ENCODE data around the gene LYZL6.
A peak's percentile ranks its signal among the peaks of the same experiment; 100 is the strongest.
"Not testable (repeated sequence)": the region's sequence is repeated elsewhere in the genome, so short reads cannot be mapped to it uniquely, and the experiment has no call there.

Gene LYZL6

GRCh38 chr17:35944151-35944550, 638 bp upstream of the LYZL6 start:
- DNase-seq: no peak

- DNase-seq: no peak
These were observed 826 bp downstream of the LYZL6 start for GRCh38 chr17:35942588-35943186.

GRCh38 chr17:35938492-35938891, 5.0 kb downstream of the LYZL6 start:
- DNase-seq: not testable (repeated sequence)

GRCh38 chr17:35936063-35936462, 7.5 kb downstream of the LYZL6 start:
- no peak for DNase-seq

- no peak for DNase-seq
These were observed 8.8 kb downstream of the LYZL6 start for GRCh38 chr17:35934760-35935159.

- DNase-seq: peak; percentile 41
These were observed 10.9 kb downstream of the LYZL6 start for GRCh38 chr17:35932586-35932985.

GRCh38 chr17:35931794-35932425, 11.6 kb downstream of the LYZL6 start:
- peak; percentile 27 for DNase-seq

GRCh38 chr17:35930211-35931065, 13.1 kb downstream of the LYZL6 start, which contains the start of gene RDM1:
RDM1 (minus strand) TSS chr17:35930773; CDS start chr17:35930727, 46 bp downstream.
- DNase-seq: peak; percentile 69

GRCh38 chr17:35927714-35928113, 15.8 kb downstream of the LYZL6 start:
- no peak for DNase-seq

- DNase-seq: no peak
These were observed 19.9 kb downstream of the LYZL6 start for GRCh38 chr17:35923609-35924114.

- DNase-seq: no peak
These were observed 23.3 kb downstream of the LYZL6 start for GRCh38 chr17:35920229-35920628.

- no peak for DNase-seq
These were observed 24.8 kb downstream of the LYZL6 start for GRCh38 chr17:35918665-35919064.

- no peak for DNase-seq
These were observed 25.8 kb downstream of the LYZL6 start for GRCh38 chr17:35917519-35918213.

GRCh38 chr17:35915153-35915964, 28.2 kb downstream of the LYZL6 start:
- no peak for DNase-seq

- no peak for DNase-seq
These were observed 29.2 kb downstream of the LYZL6 start for GRCh38 chr17:35914354-35914753.

- DNase-seq: no peak
These were observed 29.9 kb downstream of the LYZL6 start for GRCh38 chr17:35913609-35914008.

- no peak for DNase-seq
These were observed 30.6 kb downstream of the LYZL6 start for GRCh38 chr17:35912942-35913341.

- no peak for DNase-seq
These were observed 31.1 kb downstream of the LYZL6 start for GRCh38 chr17:35912339-35912912.

GRCh38 chr17:35909408-35909807, 34.1 kb downstream of the LYZL6 start:
- DNase-seq: no peak

GRCh38 chr17:35907691-35908090, 35.8 kb downstream of the LYZL6 start:
- DNase-seq: no peak

- no peak for DNase-seq
These were observed 36.4 kb downstream of the LYZL6 start for GRCh38 chr17:35906926-35907637.

Data from fibroblast of skin of right biceps (primary cell).